Sigmoid colon (tissue), 4 donors: ENCODE results near the gene AKR1E2.

ENCODE experiments used
- EP300 ChIP-seq, 4 donors: sonication (generic); formaldehyde crosslinking; IDR thresholded peaks; one replicate each; pipeline ENCODE4 v1.6.1; 2017; ENCODE audit warnings: antibody characterized with exemption in 4 of 4
- POLR2A ChIP-seq, 2 donors: fragments of 450-650 bp; IDR thresholded peaks; one replicate each; pipeline ENCODE4 v1.6.1; 2016; ENCODE audit warnings: antibody characterized with exemption in 2 of 2, mild to moderate bottlenecking in 2 of 2, moderate library complexity in 2 of 2
- POLR2AphosphoS5 ChIP-seq, 4 donors: sonication (generic); formaldehyde crosslinking; IDR thresholded peaks; one replicate each; pipeline ENCODE4 v1.6.1; 2017; ENCODE audit warnings: antibody characterized with exemption in 4 of 4
- TF ChIP-seq, protein P1 (sequence below), 4 experiments: fragments of 450-650 bp in 3 of 4; fragments of 200-600 bp in 1 of 4; IDR thresholded peaks; one replicate each; pipeline ENCODE4 v1.5.1; 2016 to 2019; ENCODE audit warnings: antibody characterized with exemption in 4 of 4, mild to moderate bottlenecking in 3 of 4, moderate library complexity in 2 of 4

- TF ChIP-seq, protein P1, sequence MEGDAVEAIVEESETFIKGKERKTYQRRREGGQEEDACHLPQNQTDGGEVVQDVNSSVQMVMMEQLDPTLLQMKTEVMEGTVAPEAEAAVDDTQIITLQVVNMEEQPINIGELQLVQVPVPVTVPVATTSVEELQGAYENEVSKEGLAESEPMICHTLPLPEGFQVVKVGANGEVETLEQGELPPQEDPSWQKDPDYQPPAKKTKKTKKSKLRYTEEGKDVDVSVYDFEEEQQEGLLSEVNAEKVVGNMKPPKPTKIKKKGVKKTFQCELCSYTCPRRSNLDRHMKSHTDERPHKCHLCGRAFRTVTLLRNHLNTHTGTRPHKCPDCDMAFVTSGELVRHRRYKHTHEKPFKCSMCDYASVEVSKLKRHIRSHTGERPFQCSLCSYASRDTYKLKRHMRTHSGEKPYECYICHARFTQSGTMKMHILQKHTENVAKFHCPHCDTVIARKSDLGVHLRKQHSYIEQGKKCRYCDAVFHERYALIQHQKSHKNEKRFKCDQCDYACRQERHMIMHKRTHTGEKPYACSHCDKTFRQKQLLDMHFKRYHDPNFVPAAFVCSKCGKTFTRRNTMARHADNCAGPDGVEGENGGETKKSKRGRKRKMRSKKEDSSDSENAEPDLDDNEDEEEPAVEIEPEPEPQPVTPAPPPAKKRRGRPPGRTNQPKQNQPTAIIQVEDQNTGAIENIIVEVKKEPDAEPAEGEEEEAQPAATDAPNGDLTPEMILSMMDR (IDR thresholded peaks at IDR 0.05) = no peak
- no peak for TF ChIP-seq EP300 (IDR thresholded peaks at IDR 0.05)
- no peak for TF ChIP-seq POLR2AphosphoS5 (IDR thresholded peaks at IDR 0.05)
- no peak for TF ChIP-seq POLR2A (IDR thresholded peaks at IDR 0.05)
Measured at GRCh38 chr10:4892681-4893080, 66.7 kb downstream of the AKR1E2 start.
